ENCODE results near the gene PTPN23.

Gene PTPN23

DNA sequence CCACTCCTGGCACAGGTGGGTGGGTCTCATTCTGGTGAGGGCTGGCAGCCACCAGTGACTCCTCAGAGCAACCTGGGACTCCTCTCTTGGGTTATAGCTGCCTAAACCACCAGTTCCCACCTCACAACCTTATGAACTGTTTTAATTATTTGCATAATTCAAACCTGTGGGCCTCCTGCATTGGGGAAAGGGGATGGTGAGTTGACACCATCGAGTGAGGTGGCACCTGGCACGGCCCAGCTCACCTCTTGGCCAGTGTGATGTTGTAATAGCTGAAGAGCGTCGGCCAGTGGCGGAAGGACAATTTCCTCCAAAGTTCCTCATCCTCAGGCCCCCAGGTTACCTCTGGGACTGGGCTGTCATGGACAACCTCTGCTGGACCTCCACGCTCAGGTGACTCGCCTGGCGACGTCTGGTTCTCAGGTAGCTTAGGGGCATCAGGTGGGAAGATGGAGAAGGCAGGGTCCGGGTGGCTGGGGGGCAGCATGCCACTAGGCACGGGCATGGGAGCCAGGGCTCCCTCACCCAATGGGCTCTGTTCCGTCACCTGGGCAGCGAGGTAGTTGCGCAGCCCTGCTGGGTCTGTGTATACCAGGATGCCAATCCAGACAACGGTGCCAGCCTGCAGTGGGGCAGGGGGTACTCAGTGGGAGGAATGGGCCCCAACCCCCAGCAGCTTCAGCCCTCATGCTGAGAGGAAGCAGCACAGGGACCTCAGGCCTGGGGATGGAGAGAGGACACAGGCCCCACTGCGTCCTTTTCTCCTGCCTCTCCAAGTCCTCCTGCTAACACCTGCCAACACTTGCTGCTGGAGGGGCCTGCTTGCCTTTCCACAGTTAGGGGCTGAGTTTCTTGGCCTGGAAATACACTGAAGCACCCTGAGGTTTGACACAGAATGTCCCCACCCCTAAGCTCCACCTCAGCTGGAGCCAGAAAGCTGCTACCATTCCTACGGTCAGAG, 38.5 kb downstream of the PTPN23 start:
- no peak for DNase-seq (ENCODE audit: low read depth)

DNA sequence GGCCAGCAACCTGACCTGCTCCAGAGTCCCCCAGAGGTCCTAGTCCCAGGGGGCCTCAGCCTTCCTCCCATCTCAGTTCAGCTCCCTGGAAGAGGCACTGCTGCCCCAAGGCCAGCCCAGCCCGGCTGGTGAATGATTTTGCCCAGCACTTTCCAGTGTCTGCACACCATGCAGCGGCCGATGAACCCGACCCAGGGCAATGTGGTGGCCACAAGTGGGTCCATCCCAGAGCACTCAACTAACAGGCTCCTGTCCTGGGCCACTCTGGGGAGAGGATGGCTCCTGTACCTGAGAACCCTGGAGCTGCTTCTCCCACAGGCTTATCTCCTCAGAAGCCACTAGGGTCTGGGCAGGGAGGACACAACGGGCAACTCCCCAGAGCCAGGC, 39.2 kb downstream of the PTPN23 start:
- no peak for DNase-seq (ENCODE audit: low read depth)

DNA sequence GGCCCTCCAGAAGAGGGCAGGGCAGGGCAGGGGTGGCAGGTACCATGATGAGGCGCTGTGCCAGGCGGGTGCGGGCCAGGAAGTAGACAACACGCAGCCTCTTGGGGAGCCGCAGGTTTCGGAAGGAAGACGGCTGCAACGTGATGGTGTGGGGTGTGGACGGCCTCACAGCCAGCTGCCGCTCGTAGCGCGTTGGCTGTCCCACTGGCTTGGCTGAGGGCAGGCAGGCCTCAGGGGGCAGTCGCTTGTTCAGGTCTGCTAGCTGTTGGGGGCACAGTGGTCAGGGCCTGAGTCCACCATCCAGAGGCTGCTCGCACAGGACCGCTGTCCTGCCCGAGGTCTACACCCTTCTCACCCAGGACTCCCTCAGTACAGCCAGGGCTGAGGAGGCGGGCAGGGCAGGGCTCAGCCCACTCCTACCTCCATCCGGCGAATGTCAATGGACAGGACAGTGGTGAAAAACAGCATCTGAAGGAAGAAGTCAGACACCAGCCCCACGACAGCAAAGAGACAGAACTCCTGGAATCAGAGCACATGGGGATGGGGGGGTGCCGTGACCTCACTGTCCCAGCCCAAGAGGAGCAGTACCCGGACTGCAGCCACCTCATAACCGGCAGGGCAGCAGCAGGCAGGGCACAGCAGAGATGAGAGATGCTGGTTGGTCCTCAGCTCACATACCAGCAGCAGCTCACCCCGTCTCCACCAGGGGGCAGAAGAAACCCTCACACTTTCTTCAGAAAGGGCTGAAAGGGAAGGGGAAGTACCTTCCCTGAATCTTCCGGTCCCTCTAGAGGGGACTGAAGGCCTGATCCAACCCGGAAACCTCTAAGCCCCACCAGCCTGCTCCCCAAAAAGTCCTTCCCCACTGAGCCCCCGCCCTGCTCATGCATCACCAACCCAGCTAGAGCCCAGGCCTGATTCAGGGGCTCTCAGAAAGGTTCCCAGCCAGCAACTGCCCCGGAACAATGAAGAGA, 40.0 kb downstream of the PTPN23 start:
- DNase-seq (ENCODE audit: low read depth): peak; percentile 83

DNA sequence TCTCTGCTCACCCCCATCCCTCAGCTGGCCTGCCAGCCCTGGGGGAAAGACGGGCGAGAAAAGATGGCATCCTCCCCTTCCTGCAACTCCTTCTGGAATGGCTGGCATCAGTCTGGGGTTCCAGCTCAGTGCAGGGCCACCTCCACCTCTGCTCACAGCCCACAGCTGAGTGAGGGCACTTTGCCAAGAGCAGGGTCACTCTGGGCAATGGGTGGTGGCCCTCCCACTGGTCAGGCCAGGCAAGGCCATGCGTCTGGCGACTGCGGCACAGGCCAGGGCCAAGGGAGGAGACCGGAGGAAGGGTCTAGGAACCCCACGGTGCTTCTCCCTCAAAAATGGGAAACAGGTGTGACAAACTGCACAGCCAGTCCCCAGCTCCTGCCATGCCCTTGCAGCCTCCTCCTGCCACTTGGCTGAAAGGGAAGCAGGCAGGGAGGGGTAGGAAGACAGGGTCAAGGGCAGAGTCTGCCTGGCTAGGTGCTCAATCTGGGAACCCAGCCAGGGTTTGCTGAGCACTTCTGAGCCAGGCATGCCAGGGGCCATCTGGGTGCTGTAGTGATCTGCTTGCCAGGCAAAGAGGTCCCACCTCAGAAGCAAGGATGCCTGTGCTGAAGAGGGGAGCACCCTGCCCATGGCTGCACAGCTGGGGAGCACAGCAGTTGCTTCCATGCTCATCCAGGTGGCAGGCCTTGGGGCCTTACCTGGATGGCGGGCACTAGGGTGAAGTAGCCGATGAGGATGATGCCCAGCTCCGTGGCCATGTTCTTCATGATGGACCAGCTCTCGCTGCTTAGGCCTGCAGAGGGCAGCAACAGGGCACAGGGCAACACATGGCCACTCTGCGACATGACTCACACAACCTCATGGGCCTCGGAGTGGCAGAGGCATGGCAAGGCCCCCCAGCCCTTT, 41.2 kb downstream of the PTPN23 start:
- DNase-seq (ENCODE audit: low read depth): no peak

DNA sequence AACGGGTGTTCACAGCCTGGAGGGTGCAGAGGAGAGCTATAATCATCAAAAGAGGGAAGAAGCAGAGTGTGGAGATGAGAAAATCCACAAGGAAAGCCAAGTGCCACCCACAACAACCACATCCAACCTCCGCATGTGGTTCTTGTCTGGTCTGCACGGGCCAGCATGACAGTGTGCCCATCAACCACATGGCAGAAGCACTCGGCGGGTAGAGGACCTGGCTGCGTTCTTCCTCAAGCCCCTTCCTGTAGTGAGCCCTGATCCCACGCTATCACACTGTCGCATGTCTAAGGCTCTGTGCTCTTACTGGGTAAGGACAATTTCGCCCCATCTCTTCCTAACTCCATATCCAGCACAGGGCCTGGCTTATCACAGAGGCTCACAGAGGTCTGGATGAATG, 41.9 kb downstream of the PTPN23 start:
- no peak for DNase-seq (ENCODE audit: low read depth)

DNA sequence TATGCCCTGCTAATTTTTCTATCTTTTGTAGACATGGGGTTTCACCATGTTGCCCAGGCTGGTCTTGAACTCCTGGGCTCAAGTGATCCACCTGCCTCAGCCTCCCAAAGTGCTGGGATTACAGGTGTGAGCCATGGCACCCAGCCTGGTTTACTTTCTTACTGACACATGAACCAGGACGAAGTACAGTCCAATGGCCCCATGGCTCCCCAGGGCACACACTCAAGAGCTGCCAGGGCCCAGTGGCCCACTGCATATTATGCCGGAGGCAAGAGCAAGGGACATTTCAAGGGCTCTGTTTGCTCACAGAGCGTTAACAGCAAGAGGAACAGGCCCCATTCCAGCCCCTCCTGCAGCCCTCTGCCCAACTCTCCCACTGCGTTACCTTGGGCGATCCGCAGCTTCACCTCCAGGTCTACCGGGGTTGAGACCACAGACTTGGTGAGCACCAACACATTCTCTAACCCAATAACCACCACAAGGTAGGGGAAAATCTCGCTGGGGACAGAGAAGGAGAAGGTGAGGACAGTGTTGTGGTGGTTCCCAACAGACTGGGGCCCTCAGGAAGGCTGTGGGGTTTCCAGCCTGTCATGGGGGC, 42.8 kb downstream of the PTPN23 start:
- no peak for DNase-seq (ENCODE audit: low read depth)

DNA sequence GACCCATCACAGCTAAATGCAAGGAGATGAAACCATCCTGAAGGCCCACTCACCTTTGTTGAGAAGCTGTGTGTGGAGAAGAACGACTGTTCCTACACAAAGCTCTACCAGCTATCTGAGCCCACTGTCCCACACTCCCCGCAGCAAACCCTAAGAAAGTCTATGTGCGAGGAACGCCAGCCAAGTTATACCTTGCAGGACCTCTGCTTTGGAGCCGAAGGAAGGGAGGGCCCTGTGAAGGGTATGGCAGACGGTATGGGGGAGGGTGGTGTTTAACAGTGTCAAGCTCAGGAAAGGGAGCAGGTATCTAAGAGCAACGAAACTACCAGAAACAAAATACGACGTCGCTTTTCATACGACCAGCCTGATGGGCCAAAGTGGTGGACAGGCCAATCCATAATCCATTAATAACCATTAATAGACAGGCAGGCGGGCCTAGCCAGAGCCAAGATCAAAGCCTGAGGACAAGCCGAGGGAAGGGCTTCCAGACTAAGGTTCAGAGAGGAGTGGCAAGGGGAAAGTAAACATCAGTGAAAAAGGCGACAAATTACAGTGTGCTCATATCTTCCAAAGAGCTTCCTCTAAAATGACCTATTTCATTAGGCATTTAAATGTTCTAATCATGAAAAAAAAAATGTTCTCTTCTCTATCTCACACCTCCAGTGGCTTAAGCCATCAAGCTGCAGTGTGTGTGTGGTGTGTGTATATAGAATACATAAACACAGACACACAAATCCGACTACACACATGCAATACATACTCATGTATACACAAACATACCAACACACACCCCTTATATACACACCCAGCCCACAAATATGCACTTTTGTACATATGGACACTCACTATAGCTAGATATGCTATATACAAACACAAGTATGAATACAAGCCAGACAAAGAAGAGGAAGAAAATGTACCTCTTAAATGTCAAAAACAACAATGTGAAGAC, 43.9 kb downstream of the PTPN23 start:
- DNase-seq (ENCODE audit: low read depth): no peak

DNA sequence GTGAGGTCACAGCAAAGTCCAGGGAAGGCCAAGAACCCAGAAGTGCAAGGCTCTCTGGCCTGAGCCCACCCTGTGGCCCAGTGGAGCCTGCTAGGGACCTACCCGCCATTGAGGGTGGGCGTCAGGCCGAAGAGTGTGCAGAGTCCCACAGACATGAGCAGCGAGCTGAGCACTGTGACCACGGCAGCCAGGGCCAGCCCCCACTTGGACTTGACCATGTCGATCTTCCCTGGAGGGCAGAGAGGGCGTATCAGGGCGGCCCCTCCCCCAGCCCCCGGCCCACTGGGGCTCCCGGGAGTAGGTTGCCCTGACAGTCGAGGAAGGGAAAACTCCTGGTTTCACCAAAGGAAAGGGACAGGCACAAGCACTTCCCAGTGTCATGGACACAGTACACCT, 44.6 kb downstream of the PTPN23 start:
- DNase-seq (ENCODE audit: low read depth): no peak

DNA sequence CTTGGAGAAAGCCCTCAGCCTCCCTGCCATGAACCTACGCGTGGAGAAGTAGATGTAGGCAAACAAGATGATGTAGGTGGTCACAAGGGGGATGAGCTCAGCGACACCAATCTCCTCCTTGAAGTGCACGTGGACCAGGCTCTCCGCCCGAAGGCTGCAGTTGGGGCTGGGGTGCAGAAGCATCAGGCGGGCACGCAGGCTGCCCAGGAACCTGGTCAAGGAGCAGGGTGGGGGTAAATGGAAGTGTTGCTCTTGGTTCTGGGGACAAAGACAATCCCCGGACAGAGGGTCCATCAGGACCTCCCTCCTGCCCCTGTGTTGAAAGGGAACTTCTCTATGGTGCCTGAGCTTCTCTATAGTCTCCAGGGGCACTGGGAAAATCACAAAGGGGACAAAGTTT, 45.1 kb downstream of the PTPN23 start:
- DNase-seq (ENCODE audit: low read depth): no peak

DNA sequence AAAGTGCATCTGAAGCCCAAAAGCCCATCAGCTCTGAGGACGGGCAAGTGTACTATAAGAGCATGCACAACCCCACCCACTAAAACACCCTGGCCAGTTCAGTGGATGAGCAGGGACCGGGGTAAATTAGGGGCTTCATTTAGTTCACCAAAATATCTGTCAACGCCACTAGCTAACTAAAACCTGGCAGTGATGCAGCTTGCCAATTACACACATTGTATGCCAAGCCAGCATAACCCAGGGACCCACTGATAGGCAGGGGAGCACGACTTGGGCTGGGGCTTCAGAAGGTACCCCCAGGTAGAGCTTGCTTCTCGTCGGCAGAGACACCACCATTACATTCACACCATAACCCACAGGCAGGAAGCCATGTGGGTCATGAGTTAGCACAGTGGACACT, 47.0 kb downstream of the PTPN23 start:
- DNase-seq (ENCODE audit: low read depth): no peak

DNA sequence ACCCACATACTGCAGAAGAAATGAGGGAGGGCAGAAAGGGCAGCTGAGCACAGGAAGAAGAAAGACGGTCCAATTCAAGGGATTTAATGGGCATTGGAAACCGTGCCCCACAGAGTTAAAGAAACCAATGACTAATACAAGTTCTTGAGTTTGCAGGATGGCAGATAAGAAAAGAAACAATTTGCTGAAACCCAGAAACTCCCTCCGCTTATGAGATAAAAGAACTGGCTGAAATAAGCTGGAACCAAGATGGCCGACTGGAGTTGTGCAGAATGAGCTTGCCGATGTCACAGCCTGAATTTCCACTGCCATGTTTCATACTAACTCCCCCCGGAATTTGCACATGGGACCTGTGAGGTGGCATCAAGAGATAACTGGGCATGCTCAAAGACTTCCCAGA, 47.8 kb downstream of the PTPN23 start:
- no peak for DNase-seq (ENCODE audit: low read depth)

DNA sequence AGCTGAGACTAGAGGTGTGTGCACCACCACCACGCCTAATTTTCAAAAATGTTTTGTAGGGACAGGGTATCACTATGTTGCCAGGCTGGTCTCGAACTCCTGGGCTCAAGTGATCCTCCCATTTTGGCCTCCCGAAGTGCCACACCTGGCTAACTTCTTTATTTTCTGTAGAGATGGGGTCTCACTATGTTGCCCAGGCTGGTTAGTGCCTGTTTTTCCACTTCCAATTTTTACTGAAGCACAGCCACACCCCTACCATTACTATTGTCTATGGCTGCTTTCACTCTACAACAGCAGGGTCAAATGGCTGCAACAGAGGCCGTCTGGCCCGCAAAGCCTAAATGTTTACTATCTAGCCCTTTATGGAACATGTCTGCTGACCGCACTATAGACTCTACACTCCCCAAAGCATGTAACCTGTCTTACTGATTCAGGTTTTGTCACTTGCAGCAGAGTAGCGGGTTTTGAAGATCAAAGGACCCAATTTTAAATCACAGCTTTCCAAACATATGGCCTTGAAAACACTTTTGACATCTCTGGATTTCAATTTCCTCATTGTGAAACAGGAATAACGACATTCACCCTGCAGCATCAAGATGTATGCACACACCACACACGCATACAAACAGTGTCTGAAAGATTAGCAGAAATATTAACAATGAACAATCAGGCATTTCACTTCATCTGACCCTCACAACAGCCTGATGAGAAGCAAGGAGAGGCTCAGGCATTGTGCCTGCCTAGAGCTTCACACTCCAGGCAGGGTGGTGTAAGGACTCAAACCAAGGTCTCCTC, 48.9 kb downstream of the PTPN23 start:
- no peak for DNase-seq (ENCODE audit: low read depth)

DNA sequence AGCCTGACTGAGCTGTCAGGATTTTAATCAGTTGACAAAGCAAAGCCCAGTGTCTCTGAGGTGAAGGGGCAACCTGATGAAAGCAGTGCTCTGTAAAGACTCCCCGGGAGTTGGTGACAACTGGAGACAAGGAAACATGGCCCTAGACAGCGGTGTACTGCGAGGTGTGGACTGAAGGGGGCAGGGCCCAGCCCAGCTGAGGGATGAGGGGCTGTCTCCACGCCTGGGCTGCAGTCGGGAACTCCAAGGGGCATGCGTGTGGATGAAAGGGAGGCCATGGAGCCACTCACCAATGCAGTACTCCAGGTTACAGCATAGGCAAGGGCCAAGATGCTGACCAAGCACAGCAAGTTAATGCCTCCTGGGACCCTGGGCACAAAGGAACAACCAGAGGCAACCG, 49.8 kb downstream of the PTPN23 start:
- no peak for DNase-seq (ENCODE audit: low read depth)

DNA sequence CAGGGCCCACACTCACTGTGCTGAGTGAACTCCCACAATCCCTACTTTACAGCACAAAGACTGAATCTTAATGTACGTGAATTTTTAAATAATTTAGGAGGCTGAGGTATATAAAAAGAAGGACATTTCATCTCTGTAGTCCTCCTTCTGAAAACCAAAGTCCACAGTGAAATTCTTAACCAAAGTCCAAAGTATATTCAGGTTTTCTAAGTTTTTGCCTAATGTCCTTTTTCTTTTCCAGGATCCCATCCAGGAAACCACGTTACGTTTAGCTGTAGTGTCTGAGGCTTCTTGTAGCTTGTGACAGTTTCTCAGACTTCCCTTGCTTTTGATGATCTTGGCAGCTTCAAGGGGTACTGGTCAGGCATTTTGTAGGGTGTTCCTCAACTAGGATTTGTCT, 50.4 kb downstream of the PTPN23 start:
- no peak for DNase-seq (ENCODE audit: low read depth)

DNA sequence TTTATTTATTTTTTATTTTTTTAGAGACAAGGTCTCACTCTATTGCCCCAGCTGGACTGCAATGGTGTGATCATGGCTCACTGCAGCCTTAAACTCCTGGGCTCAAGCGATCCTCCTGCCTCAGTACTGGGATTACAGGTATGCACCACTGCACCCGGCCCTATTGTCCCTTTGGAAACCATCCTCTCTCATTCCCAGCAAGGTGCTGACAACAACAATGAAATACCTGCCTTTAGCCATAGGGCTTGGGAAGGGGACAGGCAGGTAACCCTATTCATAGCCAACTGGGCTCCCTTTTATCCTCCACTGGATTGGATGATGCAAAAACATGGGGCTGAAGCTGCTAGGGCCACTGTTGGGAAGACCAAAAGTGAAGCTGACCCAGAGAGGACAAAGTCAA, 51.9 kb downstream of the PTPN23 start:
- no peak for DNase-seq (ENCODE audit: low read depth)

DNA sequence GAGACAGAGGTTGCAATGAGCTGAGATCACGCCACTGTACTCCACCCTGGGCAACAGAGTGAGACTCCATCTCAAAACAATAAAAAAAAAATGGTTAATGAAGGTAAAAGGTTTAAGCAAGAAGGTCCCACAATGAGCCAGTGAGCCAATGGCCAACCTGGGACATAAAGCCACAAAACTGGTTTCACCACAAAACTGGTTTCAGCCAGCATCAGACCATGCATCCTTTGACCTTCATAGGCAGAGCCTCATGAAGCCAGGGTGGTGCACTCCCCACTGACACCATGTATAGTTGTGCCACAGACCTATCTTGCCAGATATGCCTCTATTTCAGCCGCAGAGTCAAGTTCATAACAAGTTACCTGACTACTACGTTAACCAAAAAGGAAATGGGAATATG, 53.0 kb downstream of the PTPN23 start:
- DNase-seq (ENCODE audit: low read depth): no peak

DNA sequence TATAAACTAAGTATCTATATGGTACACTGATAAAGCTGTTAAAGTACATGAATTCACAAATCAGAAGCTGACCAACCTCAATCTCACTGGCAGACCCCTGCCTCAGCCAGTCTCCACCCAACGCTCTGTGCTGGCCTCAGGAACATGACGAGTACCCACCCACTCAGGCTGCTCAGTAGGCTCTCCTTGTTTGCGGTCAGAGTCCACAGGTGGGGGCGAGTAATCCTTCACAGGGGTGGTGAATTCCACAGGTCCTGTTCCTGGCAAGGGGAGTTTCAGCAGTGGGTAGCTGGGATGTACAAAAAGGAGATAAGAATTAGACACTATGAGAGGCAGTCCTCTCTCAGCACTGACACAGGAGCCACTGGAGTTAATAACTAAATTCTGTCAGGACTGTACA, 54.0 kb downstream of the PTPN23 start:
- no peak for DNase-seq (ENCODE audit: low read depth)

DNA sequence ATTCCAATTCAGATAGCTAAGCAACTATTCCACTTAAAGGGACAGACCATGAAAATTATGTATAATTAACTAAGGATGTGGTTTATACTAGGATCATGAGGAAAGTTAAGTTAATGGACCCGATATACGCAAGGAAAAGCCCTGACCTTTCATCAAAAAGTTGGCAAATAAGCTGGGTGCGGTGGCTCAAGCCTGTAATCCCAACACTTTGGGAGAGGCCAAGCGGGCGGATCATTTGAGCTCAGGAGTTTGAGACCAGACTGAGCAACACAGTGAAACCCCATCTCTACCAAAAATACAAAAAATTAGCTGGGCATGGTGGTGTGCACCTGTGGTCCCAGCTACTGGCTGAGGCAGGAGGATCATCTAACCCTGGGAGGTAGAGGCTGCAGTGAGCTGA, 55.4 kb downstream of the PTPN23 start:
- no peak for DNase-seq (ENCODE audit: low read depth)

DNA sequence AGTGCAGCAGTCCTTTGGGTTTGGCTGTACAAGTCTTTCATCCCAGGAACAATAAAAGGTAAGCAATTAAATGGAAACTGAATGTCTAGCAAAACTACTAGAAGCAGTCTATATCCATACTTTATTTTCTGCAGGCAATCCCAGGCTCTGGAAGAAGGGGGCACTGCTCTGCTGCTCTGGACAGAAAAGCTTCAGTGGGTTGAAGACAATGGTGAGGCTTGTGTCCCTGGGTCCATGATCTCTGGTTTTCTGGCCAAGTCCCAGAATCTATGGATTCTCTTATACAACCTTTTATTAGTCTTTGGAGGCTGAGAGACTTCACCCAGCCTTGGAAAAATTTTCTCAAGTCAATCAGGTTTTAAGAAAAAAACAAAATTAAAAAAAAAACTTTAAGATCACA, 59.3 kb downstream of the PTPN23 start:
- DNase-seq (ENCODE audit: low read depth): no peak

All from stimulated activated CD8-positive, alpha-beta memory T cell treated with anti-CD3 and anti-CD28 coated beads, Interleukin-15, amount 100 ng/mL, for 1 hour (primary cell).